GM21367 (cell line): ENCODE results near the gene MAGEF1.

Source experiments
- ATAC-seq: cut with Tn5 transposase; IDR thresholded peaks from one replicate; pipeline ENCODE4 v1.9.1; 2021; ENCODE audit not compliant: unreplicated experiment

MAGEF1 gene, protein sequence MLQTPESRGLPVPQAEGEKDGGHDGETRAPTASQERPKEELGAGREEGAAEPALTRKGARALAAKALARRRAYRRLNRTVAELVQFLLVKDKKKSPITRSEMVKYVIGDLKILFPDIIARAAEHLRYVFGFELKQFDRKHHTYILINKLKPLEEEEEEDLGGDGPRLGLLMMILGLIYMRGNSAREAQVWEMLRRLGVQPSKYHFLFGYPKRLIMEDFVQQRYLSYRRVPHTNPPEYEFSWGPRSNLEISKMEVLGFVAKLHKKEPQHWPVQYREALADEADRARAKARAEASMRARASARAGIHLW

DNA sequence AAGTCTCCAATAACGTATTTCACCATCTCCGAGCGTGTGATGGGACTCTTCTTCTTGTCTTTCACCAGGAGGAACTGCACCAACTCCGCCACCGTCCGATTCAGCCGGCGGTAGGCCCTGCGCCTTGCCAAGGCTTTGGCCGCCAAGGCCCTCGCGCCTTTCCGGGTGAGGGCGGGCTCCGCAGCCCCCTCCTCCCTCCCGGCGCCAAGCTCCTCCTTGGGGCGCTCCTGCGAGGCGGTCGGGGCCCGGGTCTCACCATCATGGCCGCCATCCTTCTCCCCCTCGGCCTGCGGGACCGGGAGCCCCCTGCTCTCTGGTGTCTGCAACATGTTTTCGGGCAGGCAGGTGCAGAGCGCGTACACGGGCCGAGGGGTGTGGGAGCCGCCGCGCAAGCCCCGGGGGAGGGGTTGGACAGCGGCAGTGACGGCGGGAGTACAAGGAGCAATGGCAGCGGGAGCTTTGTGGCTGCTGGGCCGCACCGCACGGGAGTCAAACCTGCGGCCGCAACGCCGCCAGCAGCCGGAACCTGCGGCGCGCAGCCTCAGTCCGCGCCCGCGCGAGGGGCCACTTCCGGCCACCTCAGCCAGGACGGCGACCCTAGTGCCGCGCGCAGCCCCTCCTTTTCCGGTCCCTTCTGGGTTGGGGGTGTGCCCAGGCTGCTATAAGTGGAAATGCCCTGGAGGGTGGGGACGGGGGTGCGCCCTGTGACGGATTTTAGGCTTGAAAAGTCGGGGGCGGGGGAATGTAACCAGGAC is at the start of gene MAGEF1:
TSS of gene MAGEF1 (minus strand) at position 572 of the 755 bp plus-strand sequence. CDS start at position 329, 243 bp downstream.
- ATAC-seq = peak; percentile 78

DNA sequence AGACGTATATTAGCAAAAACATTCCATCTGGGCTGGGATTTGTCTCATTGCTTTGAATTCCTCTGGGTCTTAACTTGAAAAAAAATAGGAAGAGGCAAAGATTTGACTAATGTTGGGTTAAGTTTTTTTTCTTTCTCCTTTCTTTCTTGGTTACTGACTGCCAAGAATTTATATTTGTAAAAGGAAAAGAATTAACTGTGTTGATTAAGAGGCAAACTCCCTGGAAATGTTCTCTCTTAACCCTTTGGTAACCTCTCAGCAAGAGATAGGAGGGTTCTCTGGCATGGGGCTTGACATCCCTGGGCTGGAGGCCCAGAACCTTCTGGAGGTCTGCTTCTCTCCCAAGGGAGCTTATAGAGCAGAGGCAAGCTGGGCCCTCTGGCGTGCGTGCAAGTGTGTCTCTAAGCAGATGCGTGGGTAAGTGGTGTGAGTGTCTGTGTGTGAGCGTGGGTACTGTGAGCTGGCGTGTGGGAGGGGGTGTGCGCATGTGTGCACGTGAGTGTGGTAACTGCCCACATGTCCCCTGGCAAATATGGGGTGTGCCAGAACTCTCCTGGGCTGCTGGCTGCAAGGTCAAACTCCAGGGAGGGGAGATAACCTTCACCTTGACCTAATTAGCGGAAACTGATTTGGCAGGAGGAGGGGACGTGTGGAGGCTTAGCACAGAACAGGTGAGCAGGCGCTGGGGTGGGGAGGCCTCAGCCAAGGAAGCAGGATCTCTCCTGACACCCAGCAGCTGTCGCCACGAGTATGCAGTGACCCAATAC is 49.4 kb upstream of the MAGEF1 start:
- no peak for ATAC-seq

DNA sequence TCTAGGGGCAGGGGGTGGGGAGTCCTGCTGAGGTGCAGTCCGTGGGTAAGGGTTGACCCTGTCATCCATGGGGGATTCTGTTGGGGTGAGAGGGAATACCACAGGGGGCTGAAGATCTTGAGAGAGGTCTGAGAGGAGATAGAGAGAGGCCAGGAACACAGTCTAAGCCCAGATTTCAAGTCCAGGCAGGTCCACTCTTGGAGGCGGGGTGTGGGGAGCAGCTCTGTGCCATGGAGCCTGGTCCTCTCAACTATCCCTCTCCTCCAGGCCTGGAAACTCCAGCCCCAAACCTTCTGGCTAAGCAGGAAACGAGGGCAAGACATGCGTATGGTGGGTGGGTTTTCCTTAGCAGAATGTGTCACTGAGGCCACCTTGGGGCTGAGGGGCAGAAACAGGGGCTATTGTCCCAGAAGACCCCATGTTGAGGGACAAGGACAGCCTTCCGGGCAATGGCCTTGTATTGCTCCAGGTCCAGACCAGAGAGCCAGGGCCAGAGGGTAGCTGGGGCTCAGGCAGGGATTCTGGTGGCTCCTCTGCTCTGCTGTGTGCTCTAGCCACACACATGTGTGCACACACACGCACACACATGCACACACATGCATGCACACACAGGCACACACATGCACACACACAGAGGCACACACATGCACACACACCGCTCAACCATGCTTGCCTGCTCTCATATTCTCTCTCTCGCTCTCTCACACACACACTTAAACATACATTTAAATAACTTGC is 48.6 kb upstream of the MAGEF1 start:
- ATAC-seq = no peak

DNA sequence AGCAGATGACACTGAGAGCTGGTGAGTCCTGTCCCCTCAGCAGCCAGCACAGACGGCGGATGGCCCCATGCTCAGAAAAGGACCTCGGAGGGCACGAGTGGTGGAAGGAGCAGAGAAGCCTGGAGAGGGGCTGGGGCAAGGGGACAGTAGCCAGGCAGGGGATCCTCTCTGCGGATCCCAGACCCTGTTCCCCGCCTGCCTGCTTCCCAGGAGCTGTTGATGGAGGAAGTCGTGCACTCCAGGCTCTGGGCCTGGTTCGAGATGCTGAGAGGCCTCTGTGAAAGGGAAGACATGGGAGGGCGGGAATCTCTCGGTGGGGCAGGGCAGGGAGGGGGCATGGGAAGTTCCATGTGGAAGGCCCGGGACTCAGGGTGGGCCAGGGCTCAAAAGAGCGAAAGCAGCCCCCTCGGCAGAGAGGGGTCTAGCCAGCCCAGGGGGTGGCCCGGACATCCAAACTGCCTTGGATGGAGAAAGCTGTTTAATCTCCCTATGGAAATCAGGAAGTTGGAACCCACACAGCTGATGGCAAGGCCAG is 47.9 kb upstream of the MAGEF1 start:
- ATAC-seq = no peak

DNA sequence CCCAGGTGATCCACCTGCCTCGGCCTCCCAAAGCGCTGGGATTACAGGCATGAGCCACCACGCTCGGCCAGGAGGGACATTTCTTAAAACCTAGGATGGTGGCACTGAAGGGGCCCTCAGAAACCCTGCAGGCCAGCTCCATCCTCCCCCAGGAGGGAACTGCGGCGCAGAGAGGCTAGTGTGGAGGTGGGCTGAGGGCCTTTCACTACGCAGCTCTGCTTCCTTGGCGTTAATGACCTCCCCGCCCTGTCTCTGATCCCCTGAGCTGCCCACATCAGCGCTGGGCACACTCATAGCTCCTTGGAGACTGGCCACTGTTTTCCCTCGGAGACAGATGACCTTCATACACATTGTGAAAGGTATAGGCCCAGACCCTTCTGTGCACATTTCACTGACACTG is 46.2 kb upstream of the MAGEF1 start:
- ATAC-seq = no peak

DNA sequence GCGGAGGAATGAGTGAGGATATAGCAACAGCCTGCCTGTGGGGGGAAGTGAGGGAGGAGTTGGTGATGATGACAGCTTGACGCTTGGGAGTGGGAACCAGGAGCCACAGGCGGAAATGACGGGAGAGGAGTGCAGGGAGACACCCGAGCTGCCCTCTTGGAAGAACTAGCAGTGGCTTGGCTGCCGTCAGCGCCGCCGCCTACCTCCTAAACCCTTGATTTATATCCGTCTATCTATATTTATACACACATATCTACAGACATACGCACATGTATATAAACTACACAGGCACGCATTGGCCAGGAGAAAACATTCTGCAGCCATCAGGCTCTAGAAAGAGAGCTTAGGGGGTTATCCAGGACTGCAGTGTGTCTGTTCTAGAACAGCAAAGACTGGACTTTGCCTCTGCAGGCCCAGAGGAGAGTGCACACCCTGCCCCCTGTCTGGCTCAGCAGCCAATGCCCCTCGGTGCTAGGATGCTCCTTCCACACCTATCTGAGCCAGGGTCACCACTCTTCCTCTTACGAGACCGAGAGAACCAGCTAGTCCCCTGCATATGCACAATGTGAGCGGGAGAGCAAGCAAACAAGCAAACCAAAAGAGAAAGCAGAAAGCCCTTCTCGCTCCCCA is 45.3 kb upstream of the MAGEF1 start:
- no peak for ATAC-seq

DNA sequence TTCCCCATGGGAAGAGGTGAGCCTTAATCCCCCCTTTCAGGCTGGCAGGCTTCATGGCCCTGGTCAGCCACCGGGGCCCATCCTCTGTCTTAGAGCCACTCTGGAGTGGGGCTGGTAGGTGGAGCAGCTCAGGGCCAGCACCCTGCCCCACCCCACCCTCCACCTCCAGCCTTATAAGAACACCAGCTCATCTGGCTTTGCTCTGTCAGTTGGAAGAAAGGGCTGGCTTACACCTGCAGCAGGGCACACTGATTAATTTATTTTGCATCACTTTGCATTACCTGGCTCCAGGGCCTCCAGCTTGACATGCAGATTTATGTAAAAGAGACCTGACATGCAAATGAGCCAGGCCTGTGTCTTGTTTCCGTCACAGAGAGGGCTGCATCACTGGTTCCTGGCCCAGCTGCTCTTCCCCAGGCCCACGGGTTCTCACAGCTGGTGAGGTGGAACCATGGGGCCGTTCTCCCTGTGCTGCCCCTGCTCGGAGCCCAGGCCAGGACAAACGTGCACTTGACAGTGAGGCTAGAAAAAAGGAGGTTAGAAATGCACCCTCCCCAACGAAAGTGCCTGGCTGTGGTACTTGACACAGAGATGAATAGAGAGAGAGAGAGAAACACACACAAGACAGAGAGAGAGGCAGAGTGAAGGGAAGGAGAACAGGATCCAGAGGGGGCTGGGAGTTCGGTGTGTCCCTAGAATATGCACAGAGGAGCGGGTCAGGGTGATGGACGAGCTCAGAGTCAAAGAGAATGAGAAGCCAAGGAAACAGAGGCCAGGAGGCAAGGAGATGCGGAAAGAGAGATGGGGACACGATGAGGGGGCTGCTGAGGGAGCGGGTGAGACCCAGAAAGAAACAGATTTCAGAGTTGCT is 44.5 kb upstream of the MAGEF1 start:
- no peak for ATAC-seq

DNA sequence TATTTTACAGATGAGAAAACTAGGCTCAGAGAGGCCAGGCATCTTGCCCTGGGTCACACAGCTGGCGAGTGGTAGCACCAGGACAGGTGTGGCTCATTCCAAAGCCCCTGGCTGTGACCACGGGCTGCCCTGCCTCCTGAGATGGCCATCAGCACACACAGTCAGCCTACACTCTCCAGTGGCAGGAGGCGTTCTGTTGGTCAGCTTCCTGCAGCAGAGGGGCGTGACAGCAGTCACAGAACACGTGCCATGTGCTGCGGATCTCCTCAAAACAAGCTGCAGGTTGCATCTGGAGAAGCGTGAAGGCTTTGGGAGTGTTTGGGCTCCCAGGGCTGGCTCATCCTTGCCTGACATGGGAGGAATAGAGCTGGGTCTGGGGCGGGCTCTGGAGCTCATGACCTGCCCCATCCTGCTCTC is 43.5 kb upstream of the MAGEF1 start:
- no peak for ATAC-seq

DNA sequence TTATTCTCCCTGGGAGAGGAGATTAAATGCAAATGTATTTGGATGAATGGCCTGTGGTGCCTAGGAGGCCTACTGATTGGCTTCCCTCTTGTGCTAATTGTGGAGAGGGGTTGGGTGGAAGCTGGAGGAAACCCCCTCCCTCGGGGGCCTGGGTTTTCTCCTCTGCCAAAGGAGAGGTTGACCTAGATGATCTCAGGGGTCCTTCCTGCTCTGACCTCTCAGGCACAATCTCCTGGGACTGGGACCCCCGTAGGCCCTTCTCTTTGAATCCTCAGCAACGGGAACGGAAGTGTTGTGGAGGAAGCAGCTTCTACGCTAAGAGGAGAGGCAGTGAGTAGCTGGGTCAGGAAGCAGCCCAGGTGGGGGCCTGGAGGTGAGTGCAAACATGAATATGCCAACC is 40.5 kb upstream of the MAGEF1 start:
- no peak for ATAC-seq

DNA sequence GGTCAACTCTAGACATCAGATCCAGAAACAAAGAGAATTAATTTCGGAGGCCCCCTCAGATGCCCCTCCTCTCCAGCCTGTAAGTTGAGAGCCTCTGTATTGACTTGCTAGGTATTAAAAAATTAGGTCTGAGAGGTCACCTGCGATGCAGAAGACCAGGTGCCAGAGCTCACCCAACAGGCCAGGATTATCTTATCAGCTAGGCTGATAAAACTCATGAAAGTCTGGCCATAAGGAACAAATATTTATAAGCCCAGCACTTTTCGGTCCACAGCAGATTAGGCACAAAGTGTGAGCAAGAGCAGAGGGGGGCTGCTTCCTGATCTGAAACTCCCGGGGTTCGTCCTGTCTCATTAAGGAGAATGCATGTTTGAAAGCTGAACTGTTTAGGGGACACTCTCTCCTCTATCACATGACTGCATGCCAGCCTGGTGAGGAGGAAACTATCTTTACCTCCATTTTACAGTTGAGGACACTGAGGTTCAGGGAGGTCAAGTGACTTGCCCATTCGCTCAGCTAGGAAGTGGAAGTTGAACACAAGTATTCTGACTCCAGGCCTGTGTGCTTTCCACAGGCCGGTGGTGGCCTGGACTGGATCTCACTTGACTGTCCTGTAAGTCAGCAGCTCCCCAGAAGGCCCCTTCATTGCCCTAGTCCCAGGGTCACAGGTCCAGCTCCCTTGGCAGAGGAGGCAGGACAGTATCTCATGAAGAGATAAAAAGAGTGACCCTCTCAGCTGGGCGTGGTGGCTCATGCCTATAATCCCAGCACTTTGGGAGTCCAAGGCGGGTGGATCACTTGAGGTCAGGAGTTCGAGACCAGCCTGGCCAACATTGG is 39.6 kb upstream of the MAGEF1 start:
- ATAC-seq = no peak

DNA sequence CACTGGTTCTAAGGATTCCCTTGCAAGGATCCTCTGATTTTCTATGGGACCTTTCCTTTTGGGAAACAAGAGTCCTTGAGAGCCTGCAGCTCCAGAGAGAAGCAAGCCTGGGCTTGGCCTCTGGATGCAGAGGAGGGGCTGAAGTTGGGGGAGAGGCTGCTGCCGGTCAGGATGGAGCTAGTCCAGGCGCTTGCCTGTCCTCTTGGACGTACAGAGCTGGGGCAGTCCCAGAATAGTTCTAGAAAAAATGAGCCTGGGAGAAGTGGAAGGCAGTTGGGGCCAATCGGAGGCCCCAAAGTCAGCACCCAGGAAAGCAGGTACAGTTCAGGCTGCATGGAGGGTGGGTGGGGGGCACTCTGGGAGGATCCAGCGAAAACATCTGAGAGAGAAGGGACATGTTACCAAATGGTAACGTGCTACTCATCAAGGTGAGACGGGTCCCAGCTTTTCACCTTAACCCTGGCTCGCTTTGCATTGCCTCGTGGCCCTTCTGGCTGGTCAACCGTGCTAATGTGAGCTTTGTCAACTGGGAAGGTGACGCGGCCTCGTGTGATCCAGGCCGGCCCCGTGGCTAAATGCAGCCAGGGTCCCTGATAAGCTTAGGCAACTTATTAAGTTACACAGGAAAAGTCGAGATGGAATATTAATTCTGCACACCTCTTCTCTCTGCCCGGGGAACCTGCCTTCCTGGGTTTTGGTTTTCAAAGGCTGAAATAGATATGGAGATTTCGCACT is 38.7 kb upstream of the MAGEF1 start:
- no peak for ATAC-seq

DNA sequence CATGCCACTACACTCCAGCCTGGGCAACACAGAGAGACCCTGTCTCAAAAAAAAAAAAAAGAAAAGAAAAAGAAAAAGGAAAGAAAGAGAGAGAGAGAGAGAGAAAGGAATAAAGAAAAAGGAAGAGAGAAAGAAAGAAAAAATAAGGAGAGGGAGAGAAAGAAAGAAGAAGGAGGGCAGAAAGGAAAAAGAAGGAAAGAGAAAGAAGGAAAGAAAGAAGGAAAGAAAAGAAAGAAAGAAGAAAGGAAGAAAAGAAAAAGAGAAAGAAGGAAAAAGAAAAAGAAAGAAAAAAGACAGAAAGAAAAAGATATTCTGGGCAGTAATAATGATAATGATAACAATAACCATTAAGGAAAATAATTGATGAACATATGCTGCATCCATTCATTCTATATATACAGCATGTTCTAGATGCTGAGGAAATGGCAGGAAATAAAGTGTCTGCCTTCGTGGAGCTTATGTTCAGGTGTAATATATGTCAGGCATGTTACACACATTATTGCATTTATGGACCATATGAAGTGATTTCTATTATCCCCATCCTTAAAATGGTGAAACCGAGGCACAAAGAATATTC is 37.4 kb upstream of the MAGEF1 start:
- ATAC-seq = no peak

DNA sequence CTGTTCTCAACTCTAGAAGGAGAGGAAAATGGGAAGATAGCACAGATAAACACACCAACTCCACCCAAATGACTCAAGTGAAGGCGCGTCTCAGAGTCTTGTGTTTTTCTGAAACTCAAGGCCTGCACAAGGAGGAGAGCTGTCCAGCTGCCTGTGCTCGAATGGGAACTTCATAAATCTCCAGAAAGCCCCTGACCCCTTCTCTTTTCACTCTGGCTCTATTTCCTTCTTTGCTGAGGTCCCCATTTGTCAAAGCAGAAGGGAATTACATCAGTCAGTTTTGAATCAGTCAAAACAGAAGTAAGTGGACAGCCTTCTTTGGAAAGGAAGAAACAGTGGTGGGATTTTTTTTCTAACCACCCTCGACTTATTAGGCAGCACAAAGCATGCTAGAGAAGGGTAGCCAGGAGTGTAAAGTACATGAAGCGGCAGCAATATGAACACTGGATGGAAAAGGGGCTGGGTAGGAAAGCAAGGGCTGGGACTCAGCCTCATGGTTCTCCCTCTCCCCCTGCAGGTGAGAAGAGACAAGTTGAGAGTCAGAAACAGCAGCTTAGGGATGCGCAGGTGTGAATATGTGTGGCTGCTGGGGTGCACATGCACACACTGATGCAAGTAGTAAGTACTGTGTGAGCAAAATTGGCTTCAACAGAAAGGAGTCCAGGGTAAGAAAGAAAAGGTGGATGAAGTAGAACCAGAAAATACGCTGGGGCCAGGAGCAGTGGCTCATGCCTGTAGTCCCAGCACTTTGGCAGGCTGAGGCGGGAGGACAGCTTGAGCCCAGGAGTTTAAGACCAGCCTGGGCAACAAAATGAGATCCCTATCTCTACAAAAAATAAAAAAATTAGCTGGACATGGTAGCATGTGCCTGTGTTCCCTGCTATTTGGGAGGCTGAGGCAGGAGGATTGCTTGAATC is 36.6 kb upstream of the MAGEF1 start:
- ATAC-seq = no peak

DNA sequence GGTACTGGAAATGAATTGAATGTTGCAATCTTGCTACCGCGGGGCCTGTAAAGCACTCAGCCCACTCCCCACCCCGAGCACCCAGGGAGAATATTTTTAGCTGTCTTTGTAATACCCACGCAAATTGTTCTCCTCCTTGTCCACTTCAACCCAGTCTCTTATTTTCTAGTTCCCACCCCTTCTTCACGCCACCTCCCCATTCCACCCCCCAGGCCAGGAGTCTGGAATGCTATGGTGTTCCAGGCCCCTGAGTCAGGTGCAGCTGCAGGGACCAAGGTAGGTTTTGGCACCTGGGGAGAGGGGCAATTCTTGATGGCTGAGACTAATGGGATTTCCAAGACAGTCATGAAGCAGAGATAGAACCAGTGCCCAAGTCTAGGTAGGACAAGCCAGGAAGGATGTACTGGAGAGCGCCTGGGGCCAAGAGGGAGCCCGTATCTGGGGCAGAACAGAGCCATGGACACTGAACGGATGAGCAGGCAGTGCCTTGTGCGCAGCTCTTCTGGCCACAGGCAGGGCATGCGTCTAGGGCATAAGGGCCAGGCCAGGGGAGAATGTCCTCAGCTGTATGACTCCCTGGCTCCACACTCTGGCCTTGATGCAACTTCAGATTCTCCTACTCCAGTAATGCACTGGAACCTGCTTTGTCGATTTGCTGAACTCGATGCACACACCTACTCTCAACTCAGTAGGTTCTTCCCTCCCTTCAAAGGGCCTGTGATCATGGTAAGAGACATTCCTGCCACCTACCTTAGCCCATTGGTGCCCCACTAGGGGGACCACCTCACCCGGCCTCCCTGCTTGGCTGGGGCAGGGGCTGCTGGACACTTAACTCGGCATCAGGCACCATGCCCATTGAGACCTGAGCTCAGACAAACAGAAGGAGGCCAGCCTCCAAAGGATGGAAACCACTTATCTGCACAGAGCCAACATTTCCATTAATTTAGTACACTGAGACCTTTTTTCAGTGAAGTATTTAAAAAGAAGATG is 34.6 kb upstream of the MAGEF1 start:
- no peak for ATAC-seq

DNA sequence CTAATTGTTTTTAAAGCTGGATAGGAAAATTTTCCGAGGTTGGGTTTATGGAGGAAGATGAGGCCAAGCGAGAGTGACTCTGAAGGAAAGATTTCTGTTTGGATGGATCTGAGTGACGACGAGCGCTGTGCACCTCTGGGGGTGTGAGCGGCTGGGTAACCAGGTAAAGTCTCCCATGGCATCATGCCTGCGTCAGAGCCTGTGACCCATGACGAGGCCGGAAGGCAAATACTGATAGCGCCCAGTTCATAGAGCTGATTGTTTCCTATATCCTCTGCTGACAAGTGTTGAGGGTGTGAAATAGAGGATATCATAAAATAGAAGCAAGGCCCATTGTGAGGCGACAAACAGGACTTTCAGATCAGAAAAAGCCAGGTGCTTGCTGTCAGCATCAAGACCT is 33.7 kb upstream of the MAGEF1 start:
- no peak for ATAC-seq
